Effector memory CD8-positive, alpha-beta T cell (primary cell): ENCODE data around the gene CDR2.
"Not testable (repeated sequence)": the region's sequence is repeated elsewhere in the genome, so short reads cannot be mapped to it uniquely, and the experiment has no call there.

Experiments
- ATAC-seq: fragments of 150-1000 bp; cut with Tn5 transposase; replicated peaks from 2 replicates; pipeline ENCODE4 v1.10.0; 2021; ENCODE audit warnings: mild to moderate bottlenecking, moderate library complexity
- DNase-seq, 3 experiments: peaks; one replicate each; pipeline ENCODE4 v3.0.0; 2021
- H3K27ac Mint-ChIP-seq, 2 donors: one replicate each; pipeline ENCODE4 v1.8.0; 2022; ENCODE audit warnings: mild to moderate bottlenecking in 2 of 2, mixed read lengths in 2 of 2, moderate library complexity in 2 of 2
- H3K27me3 Mint-ChIP-seq, 2 donors: one replicate each; pipeline ENCODE4 v1.8.0; 2022; ENCODE audit warnings: mixed read lengths in 2 of 2
- H3K36me3 Mint-ChIP-seq: one replicate; pipeline ENCODE4 v1.8.0; 2022; ENCODE audit warnings: mild to moderate bottlenecking, moderate library complexity, mixed read lengths; ENCODE audit not compliant: insufficient read depth
- H3K4me1 Mint-ChIP-seq, 2 donors: one replicate each; pipeline ENCODE4 v1.8.0; 2022; ENCODE audit warnings: low read depth in 2 of 2, mixed read lengths in 2 of 2
- H3K4me3 Mint-ChIP-seq, 2 donors: one replicate each; pipeline ENCODE4 v1.8.0; 2022; ENCODE audit warnings: mild to moderate bottlenecking in 2 of 2, mixed read lengths in 2 of 2, moderate library complexity in 2 of 2
- H3K9me3 Mint-ChIP-seq, 2 donors: one replicate each; pipeline ENCODE4 v1.8.0; 2022; ENCODE audit warnings: mixed read lengths in 2 of 2

Gene CDR2

DNA sequence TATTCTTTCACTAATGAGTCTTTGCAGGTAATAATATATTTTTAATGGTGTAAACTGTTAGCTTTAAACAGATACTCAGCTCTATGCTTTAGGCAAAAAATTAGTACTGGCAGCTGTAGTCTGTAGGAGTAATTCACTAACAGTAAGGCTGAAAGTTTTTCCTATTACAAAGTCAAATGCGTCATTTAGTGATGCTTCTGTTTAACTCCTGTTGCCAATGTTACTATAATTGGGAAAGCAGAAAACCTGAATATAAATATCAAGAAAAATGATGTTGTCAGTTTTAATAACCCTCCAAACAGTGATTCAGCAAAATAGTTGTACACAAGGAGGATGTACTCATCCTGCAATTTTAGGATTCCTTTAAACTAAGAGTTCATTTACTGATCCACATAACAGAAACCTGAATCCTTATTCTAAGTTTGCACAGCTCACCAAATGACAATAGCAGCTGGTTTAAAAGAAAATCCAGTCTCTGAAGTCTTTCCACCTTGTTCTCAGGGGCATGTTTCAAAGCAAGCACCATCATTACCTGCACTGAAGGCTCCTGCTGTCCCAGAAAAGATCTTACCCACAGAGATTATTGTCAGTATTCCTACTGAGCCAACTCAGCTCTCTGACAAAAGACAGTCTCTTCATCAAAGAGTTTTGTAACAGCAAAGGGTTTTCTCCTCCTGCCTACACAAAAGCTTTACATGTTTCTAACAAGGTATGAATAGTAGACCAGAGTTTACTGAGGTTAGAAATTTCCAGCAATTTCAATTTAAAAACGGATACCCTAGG is 4.2 kb downstream of the CDR2 start:
- Mint-ChIP-seq H3K4me3 (peak overlapping the region; percentile 43 to 55), H3K9me3 (no peaks in the 10 kb centered on the region), H3K36me3 (peaks cover 23% of the 10 kb centered on the region), H3K4me1 (peaks cover 48 to 62% of the 10 kb centered on the region in 2 donors), H3K27me3 (no peaks in the 10 kb centered on the region), H3K27ac (no peak overlapping the region)
- DNase-seq (no peak), ATAC-seq (no peak)

DNA sequence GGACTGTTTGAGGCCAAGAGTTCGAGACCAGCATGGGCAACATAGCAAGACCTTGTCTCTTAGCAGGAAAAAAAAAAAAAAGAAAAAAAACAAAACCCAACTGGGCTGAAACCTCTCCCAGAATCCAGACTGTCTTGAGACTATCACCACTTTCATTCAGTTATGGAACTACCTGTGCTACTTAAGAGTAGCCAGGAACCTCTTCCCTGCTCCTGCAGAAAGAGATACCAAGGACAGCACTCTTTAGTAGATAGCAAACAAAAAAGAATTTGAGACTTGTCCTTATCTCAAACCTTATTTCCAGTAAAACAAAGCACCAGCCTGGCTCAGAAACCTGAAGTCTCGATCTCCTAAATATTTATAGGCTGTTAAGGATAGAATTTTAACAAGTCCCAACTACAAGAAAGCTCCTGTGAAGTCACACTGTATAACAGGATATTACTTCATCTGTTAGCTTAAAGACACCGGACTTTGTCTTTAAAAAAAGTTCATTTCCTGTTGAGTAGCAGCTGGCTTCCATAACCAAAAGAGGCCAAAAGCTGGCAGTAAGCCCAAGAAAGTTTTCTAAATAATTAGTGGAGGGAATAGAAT is 5.1 kb downstream of the CDR2 start:
- H3K27ac Mint-ChIP-seq: peak overlapping the region; percentile 51 to 84
- no peaks in the 10 kb centered on the region for H3K27me3 Mint-ChIP-seq
- peaks cover 25% of the 10 kb centered on the region for H3K36me3 Mint-ChIP-seq
- no peak for DNase-seq
- peaks cover 48 to 67% of the 10 kb centered on the region in 2 donors for H3K4me1 Mint-ChIP-seq
- H3K9me3 Mint-ChIP-seq: no peaks in the 10 kb centered on the region
- peak; percentile 17 for ATAC-seq
- H3K4me3 Mint-ChIP-seq: peak overlapping the region; percentile 25 to 45

DNA sequence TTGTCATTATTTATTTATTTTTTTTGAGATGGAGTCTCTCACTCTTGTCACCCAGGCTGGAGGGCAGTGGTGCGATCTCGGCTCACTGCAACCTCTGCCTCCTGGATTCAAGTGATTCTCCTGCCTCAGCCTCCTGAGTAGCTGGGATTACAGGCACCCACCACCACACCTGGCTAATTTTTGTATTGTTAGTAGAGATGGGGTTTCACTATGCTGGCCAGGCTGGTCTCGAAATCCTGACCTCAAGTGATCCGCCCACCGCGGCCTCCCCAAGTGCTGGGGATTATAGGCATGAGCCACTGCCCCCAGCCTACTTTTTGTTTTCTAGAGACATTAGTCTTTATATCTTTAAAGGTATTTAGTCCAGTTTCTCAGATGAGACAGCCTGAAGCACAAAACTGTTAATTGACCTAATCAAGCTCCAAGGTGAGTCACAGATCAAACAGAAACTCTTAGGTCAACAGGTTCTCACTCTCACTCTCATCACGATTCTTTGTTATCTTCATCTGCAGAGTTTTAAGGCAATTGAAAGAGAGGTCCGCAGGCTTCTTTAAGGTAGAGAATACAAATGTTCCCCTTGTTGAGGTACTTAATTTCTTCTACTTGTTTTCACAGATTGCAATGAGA is 6.1 kb downstream of the CDR2 start:
- H3K27me3 Mint-ChIP-seq, ATAC-seq, H3K4me3 Mint-ChIP-seq, DNase-seq, H3K9me3 Mint-ChIP-seq: not testable (repeated sequence)
- Mint-ChIP-seq H3K27ac (peak overlapping the region in 1 of 2 donors; percentile 51), H3K36me3 (peaks cover 28% of the 10 kb centered on the region), H3K4me1 (peaks cover 43 to 63% of the 10 kb centered on the region in 2 donors)

DNA sequence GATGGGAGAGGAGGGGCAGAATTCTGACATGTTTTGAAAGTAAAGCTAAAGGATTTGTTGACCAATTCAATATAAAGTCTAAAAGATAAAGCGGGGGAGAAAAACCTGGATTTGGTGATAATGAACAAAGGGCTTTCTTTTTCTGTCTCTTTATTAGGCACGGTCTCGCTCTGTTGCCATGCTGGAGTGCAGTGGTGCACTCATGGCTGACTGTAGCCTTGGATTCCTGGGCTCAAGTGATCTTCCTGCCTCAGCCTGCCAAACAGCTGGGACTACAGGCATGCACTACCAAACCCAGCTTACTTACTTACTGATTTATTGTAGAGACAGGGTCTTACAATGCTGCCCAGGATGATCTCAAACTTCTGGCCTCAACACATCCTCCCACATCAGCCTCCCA is 7.5 kb downstream of the CDR2 start:
- no peak overlapping the region for H3K4me3 Mint-ChIP-seq
- no peak for DNase-seq
- H3K27me3 Mint-ChIP-seq: no peaks in the 10 kb centered on the region
- H3K27ac Mint-ChIP-seq: peak overlapping the region; percentile 38 to 47
- H3K9me3 Mint-ChIP-seq: no peaks in the 10 kb centered on the region
- peaks cover 35% of the 10 kb centered on the region for H3K36me3 Mint-ChIP-seq
- ATAC-seq: no peak
- H3K4me1 Mint-ChIP-seq: peaks cover 34 to 49% of the 10 kb centered on the region in 2 donors

DNA sequence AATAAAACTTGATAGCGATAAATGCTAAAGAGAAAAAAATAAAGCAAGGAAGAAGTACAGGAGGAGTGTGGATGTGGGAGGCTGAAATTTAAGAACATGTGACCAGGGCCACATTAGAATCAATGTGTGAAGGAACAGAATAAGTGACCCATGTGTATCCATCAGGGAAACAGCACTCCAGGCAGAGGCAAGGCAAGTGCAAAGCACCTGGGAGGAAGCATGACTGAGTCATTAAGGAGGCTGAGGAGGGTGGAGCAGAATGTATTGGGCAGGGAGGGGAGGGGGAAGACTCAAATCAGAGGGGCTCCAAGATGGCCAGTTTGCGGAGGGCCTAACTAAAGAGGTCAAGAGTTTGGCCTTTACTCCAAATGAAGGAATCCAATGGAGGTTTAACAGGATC is 8.0 kb downstream of the CDR2 start:
- DNase-seq (no peak), ATAC-seq (no peak)
- no peaks in the 10 kb centered on the region for H3K27me3 Mint-ChIP-seq
- peaks cover 32 to 48% of the 10 kb centered on the region in 2 donors for H3K4me1 Mint-ChIP-seq
- no peaks in the 10 kb centered on the region for H3K9me3 Mint-ChIP-seq
- H3K27ac Mint-ChIP-seq: peak overlapping the region; percentile 38 to 47
- peak overlapping the region; percentile 19 to 48 for H3K4me3 Mint-ChIP-seq
- peaks cover 37% of the 10 kb centered on the region for H3K36me3 Mint-ChIP-seq

DNA sequence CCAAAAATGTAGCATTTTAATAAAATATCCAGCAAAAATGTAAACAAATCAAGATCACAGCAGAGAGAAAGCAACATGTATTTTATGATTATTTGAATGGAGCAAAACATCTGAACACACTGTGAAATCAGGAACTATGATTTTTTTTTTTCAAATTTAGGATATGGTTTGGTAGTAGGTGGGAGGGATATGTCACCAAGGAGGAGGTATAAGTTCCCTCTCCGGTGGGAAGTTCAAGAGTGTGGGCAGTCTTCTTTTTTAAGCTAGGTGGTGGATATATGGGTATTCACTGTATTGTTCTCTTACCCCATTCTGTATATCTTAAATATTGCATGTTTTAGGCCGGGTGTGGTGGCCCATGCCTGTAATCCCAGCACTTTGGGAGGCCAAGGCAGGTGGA is 10.2 kb downstream of the CDR2 start:
- H3K36me3 Mint-ChIP-seq: peaks cover 43% of the 10 kb centered on the region
- H3K27me3 Mint-ChIP-seq: no peaks in the 10 kb centered on the region
- DNase-seq: no peak
- H3K4me1 Mint-ChIP-seq: peaks cover 34 to 39% of the 10 kb centered on the region in 2 donors
- H3K4me3 Mint-ChIP-seq: no peak overlapping the region
- no peaks in the 10 kb centered on the region for H3K9me3 Mint-ChIP-seq
- H3K27ac Mint-ChIP-seq: peak overlapping the region; percentile 68 to 83
- no peak for ATAC-seq

DNA sequence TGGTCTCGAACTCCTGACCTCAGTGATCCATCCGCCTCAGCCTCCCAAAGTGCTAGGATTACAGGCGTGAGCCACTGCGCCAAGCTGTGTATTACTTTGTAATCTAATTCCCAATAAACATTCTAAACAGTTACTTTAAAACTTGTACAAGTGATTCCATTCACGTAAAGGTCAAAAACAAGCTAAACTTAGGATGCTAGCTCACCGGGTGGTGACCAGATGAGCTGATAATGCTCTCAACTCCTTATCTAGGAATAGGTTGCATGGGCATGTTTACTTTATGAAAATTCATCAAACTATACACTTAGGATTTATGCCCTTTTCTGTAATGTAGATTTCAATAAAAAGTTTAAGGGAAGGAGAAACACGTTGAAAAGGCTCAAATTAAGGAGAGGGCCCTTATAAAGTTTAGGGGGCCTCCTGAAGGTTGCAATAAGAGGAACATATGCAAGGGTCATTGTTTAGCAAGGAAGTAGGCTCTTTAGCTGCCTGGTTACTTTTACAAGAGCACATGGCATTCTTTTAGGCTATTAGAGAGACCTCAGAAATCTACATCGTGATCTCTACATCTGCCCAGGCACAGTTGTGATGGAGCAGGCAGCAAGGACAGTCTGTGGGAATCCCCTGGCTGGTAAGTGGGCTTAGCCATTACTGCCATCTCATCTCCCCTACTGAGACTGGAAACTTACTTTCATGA is 13.3 kb downstream of the CDR2 start:
- DNase-seq (no peak), ATAC-seq (no peak)
- Mint-ChIP-seq H3K4me3 (no peak overlapping the region), H3K27ac (peak overlapping the region; percentile 75 to 77), H3K27me3 (no peaks in the 10 kb centered on the region), H3K4me1 (peaks cover 28 to 41% of the 10 kb centered on the region in 2 donors), H3K36me3 (peaks cover 47% of the 10 kb centered on the region), H3K9me3 (no peaks in the 10 kb centered on the region)

DNA sequence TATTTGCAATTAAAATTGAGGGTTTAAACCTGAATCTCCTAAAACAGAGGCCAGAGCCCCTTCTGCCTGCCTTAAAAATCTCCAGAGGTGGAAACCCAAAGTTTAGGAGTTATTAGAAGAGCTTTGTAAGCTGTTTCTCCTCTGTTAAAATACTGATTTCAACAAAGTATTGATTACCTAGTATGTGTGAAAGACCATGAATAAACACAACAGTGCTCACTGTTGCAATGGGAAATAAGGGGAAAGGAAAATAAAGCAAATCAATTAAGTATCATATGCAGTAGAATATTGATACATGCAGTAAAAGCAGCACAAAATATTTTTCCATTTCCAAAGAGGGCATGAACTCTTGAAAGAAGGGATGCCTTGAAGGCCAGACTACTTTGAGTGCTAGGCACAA is 14.7 kb downstream of the CDR2 start:
- Mint-ChIP-seq H3K36me3 (peaks cover 42% of the 10 kb centered on the region), H3K4me1 (peaks cover 30 to 37% of the 10 kb centered on the region in 2 donors)

DNA sequence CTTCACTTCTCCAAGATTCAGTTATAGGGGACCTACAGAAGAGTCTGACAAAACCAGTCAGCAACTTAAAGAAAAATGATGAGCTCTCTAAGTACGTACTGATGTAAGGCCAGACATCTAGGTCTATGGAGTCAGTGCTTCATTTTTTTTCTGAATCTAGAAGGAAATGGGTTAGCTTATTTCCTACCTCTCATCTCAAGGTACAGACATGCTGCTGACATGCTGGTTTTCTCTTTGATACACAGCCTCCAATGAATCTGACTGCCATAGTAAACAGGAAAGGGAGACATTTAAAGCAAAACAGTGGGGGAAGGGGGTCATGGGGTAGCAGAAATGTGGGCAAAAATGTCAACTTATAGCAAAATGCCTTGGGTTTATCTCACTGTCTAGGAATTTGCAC is 16.4 kb downstream of the CDR2 start:
- peak; percentile 70 for ATAC-seq
- Mint-ChIP-seq H3K4me3 (peak overlapping the region; percentile 53 to 58), H3K36me3 (peaks cover 26% of the 10 kb centered on the region), H3K27ac (peak overlapping the region; percentile 92 to 98), H3K4me1 (peaks cover 34 to 48% of the 10 kb centered on the region in 2 donors), H3K9me3 (no peaks in the 10 kb centered on the region), H3K27me3 (no peaks in the 10 kb centered on the region)
- DNase-seq: peak in 1 of 3 experiments; percentile 14

More for the DNA sequence above, 14.7 kb downstream of the CDR2 start:
- Mint-ChIP-seq H3K9me3 (no peaks in the 10 kb centered on the region), H3K4me3 (peak overlapping the region in 1 of 2 donors; percentile 47), H3K27me3 (no peaks in the 10 kb centered on the region), H3K27ac (peak overlapping the region; percentile 92 to 98)
- ATAC-seq: no peak
- DNase-seq: no peak

DNA sequence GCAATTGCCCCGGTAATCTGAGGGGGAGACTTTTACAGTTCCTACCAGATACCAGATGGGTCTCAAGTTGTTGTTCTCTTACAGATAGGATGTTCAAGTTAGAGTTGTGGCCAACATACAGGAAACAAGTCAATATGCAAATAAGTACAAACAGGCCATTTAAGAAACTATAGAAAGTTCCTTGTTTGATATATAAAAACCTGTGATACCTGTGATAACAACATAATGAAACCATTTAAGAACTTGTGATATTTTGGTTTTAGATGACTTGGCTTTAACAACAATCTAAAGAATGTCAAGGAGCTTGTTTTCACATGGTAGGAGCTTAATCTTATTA is 16.8 kb downstream of the CDR2 start:
- ATAC-seq: peak; percentile 80
- H3K27ac Mint-ChIP-seq: peak overlapping the region; percentile 92 to 98

DNA sequence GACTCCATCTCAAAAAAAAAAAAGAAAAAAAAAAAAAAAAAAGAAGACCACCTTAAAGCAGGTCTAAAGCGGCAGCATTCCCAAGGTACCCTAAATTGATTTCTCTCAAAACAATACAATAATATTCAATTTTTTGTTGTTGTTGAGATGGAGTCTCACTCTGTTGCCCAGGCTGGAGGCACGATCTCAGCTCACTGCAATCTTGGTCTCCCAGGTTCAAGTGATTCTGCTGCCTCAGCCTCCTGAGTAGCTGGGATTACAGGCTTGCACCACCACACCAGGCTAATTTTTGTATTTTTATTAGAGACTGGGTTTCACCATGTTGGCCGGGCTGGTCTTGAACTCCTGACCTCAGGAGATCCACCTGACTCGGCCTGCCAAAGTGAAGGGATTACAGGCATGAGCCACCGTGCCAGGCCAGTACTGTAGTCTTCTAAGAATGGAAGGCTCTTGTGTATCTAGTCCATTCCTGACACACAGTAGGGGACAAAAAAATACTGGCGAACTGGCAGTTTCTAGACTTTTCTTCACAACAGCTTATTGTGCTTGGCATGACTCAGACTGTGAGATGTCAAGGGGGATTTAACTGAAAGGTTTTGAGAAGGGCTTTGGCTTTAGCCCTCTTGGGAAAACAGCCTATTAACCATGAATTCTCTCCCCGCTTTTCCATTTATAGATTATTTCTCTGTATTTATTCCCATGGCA is 17.3 kb downstream of the CDR2 start:
- H3K27me3 Mint-ChIP-seq: no peaks in the 10 kb centered on the region
- peaks cover 34 to 48% of the 10 kb centered on the region in 2 donors for H3K4me1 Mint-ChIP-seq
- H3K4me3 Mint-ChIP-seq: peak overlapping the region; percentile 53 to 58
- no peaks in the 10 kb centered on the region for H3K9me3 Mint-ChIP-seq
- peaks cover 21% of the 10 kb centered on the region for H3K36me3 Mint-ChIP-seq
- ATAC-seq (peak; percentile 33), DNase-seq (peak in 2 of 3 experiments; percentile 9 to 28)
- H3K27ac Mint-ChIP-seq: peak overlapping the region; percentile 92 to 98

More for the DNA sequence above, 16.8 kb downstream of the CDR2 start:
- Mint-ChIP-seq H3K4me3 (peak overlapping the region; percentile 53 to 58), H3K9me3 (no peaks in the 10 kb centered on the region), H3K27me3 (no peaks in the 10 kb centered on the region), H3K4me1 (peaks cover 34 to 48% of the 10 kb centered on the region in 2 donors), H3K36me3 (peaks cover 22% of the 10 kb centered on the region)
- DNase-seq: no peak

DNA sequence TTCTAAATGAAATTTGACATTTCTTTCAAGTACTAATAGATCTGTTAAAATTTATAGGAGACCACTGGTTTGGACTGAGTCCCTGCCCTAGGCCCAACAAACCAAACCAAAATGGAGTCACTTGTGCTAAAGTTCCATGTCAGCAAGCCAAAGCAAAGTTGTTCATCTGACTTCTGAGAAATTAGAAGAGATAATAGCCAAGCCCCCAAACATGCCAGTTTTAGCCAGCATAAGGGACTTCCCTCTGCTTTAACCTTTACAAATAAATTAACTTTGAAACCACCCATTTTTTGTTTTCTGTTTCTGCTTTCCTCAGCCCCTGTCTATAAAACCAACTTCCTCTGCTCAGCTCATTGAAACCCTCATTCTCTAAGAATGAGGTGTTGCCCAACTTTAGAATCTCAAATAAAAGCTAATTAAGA is 18.9 kb downstream of the CDR2 start:
- H3K9me3 Mint-ChIP-seq: no peaks in the 10 kb centered on the region
- H3K27me3 Mint-ChIP-seq: no peaks in the 10 kb centered on the region
- peak overlapping the region in 1 of 2 donors; percentile 59 for H3K27ac Mint-ChIP-seq
- DNase-seq (no peak), ATAC-seq (peak; percentile 11)
- peak overlapping the region in 1 of 2 donors; percentile 23 for H3K4me3 Mint-ChIP-seq
- peaks cover 28 to 43% of the 10 kb centered on the region in 2 donors for H3K4me1 Mint-ChIP-seq
- peaks cover 12% of the 10 kb centered on the region for H3K36me3 Mint-ChIP-seq
